SH-SY5Y (cell line): ENCODE results near the gene CTNND2.

Experiments
- GATA2 ChIP-seq: IDR thresholded peaks from 2 replicates; pipeline ENCODE4 v1.6.1; 2011; ENCODE audit warnings: mild to moderate bottlenecking, low read depth, low read length
- GATA3 ChIP-seq: IDR thresholded peaks from 2 replicates; pipeline ENCODE4 v1.6.1; 2011; ENCODE audit warnings: low read depth, mild to moderate bottlenecking, low read length, moderate library complexity

DNA sequence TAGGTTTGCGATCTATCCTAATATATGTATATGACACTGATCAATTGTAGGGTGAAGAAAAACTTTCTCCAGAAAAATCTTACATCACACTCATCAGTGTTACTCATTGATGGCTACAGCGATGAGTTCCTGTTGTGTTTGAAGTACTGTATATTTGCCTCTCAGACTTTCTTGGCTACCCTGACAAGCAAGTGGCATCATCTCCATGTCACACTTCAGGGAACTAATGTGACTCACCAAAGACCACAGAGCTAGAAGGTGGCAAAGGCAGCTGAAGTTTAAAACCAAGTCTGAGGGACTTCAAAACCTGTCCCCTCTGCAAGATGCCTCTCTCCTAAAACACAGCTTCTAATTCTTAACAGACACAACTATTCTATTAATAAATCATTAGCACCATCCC lies 451.4 kb downstream of the CTNND2 start:
- TF ChIP-seq GATA2, result no peak
- TF ChIP-seq GATA3, result no peak
